BLaER1 (cell line): ENCODE measurements around the gene CYP4Z1.
"Not testable (repeated sequence)": the region's sequence is repeated elsewhere in the genome, so short reads cannot be mapped to it uniquely, and the experiment has no call there.

Experiments
- H3K27ac ChIP-seq: shearing (Covaris generic); formaldehyde crosslinking; 2 replicates; pipeline ENCODE4 v1.8.1; 2022
- H3K27me3 ChIP-seq: shearing (Covaris generic); formaldehyde crosslinking; 2 replicates; pipeline ENCODE4 v1.8.1; 2022
- H3K36me3 ChIP-seq: shearing (Covaris generic); formaldehyde crosslinking; 2 replicates; pipeline ENCODE4 v1.8.1; 2022
- H3K4me1 ChIP-seq: shearing (Covaris generic); formaldehyde crosslinking; 2 replicates; pipeline ENCODE4 v1.8.1; 2022
- H3K4me2 ChIP-seq: shearing (Covaris generic); formaldehyde crosslinking; 2 replicates; pipeline ENCODE4 v1.8.1; 2022
- H3K4me3 ChIP-seq: shearing (Covaris generic); formaldehyde crosslinking; 2 replicates; pipeline ENCODE4 v1.8.1; 2022
- H3K9ac ChIP-seq: shearing (Covaris generic); formaldehyde crosslinking; 2 replicates; pipeline ENCODE4 v1.8.1; 2022
- H3K9me3 ChIP-seq: shearing (Covaris generic); formaldehyde crosslinking; 2 replicates; pipeline ENCODE4 v1.8.1; 2022
- H4K20me1 ChIP-seq: shearing (Covaris generic); formaldehyde crosslinking; 2 replicates; pipeline ENCODE4 v1.8.1; 2022
- Cebpa-rat ChIP-seq: shearing (Covaris generic); IDR thresholded peaks from 2 replicates; pipeline ENCODE4 v1.8.1; 2022

Gene CYP4Z1, protein sequence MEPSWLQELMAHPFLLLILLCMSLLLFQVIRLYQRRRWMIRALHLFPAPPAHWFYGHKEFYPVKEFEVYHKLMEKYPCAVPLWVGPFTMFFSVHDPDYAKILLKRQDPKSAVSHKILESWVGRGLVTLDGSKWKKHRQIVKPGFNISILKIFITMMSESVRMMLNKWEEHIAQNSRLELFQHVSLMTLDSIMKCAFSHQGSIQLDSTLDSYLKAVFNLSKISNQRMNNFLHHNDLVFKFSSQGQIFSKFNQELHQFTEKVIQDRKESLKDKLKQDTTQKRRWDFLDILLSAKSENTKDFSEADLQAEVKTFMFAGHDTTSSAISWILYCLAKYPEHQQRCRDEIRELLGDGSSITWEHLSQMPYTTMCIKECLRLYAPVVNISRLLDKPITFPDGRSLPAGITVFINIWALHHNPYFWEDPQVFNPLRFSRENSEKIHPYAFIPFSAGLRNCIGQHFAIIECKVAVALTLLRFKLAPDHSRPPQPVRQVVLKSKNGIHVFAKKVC

DNA sequence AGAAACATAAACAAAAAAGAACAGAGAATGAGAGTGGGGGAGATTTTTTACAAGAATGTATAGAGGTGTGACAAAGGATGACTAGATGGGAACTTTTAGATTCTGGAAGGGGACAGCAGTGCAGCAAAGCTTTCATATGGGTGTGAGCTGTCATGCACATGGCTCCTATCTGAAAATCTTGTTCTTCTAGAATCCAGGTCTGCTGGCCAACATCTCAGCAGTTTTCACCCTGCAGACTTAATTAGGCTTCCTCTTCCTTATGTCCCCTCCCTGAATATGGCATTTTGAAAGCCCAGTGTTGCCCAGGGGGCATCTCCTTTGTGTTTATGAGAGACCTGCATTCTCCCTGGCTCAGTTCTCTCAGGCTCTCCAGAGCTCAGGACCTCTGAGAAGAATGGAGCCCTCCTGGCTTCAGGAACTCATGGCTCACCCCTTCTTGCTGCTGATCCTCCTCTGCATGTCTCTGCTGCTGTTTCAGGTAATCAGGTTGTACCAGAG, at the start of gene CYP4Z1:
Gene CYP4Z1 (plus strand): TSS at position 135 of the 498 bp plus-strand sequence. CDS start 260 bp downstream, at position 395.
- Histone ChIP-seq H3K9ac (no peak within 1 kb of the TSS), H3K4me2 (no peak within 1 kb of the TSS), H3K9me3 (no peaks in the 10 kb centered on the region), H3K27me3 (no peaks in the 10 kb centered on the region), H3K4me1 (peaks cover 9% of the 10 kb centered on the region), H3K36me3 (no peaks in the 10 kb centered on the region), H4K20me1 (no peaks in the 10 kb centered on the region), H3K4me3 (no peak within 1 kb of the TSS), H3K27ac (no peak within 1 kb of the TSS)
- TF ChIP-seq Cebpa-rat, result no peak

DNA sequence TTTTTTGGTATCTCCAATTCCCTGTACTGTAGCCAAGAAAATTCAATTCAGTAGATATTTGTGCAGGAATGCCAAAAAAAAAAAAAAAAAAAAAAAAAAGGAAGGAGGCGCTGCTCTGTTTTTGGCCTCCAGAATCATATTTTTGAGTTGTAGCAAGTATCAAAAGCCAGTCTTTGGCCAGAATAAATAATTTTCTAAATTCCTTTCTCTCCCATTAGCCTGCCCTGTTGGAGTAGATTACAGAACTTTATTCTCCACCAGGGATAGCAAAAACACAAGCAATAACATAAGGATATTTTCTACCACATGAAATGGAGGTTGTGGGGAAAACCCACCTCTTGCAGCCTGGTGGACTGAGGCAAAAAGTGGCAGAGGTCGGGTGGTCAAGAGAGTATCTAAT, 46.0 kb upstream of the CYP4Z1 start:
- Histone ChIP-seq H4K20me1 (no peaks in the 10 kb centered on the region), H3K27me3 (no peaks in the 10 kb centered on the region), H3K36me3 (no peaks in the 10 kb centered on the region), H3K4me1 (peaks cover 15% of the 10 kb centered on the region), H3K4me3 (no peak overlapping the region), H3K9ac (no peak overlapping the region), H3K4me2 (no peak overlapping the region), H3K9me3 (no peaks in the 10 kb centered on the region), H3K27ac (no peak overlapping the region)
- TF ChIP-seq Cebpa-rat, result no peak

DNA sequence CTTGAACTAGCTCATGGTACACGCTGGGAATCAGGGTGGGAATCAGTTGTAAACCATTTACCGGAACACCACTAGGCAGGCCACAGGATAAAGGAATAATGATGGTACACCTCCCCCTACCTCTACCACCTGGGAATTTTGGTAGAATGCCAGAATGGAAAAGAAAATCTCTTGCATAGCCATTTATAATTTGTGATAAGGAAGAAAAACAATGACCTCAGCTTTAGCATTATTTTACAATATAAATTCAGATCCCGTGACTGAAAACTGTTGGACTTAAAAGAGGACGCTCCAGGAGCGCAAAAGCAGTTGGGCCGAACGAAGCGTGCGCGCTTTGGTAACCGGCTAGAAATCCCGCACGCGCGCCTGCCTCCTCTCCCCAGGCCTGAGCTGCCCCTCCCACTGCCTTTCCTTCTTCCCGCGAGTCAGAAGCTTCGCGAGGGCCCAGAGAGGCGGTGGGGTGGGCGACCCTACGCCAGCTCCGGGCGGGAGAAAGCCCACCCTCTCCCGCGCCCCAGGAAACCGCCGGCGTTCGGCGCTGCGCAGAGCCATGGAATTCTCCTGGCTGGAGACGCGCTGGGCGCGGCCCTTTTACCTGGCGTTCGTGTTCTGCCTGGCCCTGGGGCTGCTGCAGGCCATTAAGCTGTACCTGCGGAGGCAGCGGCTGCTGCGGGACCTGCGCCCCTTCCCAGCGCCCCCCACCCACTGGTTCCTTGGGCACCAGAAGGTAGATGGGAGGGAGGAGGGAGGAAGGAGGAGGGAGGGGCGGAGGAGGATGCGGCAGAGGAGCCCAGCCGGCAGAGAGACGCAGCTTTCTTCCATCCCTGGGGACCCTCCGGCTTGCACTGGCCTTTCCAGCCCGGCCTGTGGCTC, 43.5 kb upstream of the CYP4Z1 start, which contains the start of gene CYP4X1:
Gene CYP4X1 (plus strand): TSS at position 402 of the 873 bp plus-strand sequence. CDS start 149 bp downstream, at position 551.
- Histone ChIP-seq H3K4me3 (no peak within 1 kb of the TSS), H3K4me2 (peak within 1 kb of the TSS; percentile 50), H3K9ac (no peak within 1 kb of the TSS), H3K4me1 (peaks cover 15% of the 10 kb centered on the region), H3K27ac (no peak within 1 kb of the TSS), H3K27me3 (no peaks in the 10 kb centered on the region), H3K9me3 (no peaks in the 10 kb centered on the region), H4K20me1 (no peaks in the 10 kb centered on the region), H3K36me3 (no peaks in the 10 kb centered on the region)
- no peak for TF ChIP-seq Cebpa-rat

DNA sequence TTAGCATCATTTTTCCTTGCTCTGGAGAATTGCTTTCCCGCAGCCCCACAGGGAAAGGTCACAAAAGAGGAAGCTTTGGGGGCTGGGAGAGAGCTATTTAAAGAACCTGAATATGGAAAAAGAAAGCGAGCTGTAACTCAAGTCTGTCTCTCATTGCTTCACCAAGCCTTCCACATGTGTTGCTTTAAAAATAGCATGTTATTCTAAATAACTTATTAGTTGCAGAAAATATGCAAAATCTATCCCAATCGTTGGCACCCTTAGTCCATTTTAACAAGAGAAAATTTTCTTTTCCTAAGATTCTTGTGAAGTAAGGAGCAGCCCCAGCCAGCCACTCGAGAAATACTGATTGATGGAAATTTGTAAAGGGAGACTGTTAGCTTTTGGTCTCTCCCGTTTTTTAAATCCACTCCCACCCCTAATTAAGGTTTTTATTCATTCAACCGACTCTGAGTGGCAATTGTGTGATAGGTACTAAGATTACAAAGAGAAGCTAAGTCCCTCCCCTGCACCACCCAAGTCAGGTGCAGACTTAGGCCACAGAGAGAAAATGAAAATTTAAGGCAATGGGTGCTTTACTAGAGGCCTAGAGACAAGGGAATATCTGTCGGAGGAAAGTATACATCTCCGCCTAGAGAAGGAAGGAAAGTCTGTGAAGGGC, 42.8 kb upstream of the CYP4Z1 start:
- H4K20me1 ChIP-seq, result no peaks in the 10 kb centered on the region
- no peak overlapping the region for H3K9ac ChIP-seq
- H3K36me3 ChIP-seq, result no peaks in the 10 kb centered on the region
- H3K4me1 ChIP-seq, result peaks cover 19% of the 10 kb centered on the region
- no peak for TF ChIP-seq Cebpa-rat
- H3K9me3 ChIP-seq, result no peaks in the 10 kb centered on the region
- no peak overlapping the region for H3K27ac ChIP-seq
- peak overlapping the region; percentile 50 for H3K4me2 ChIP-seq
- H3K4me3 ChIP-seq, result no peak overlapping the region
- no peaks in the 10 kb centered on the region for H3K27me3 ChIP-seq

DNA sequence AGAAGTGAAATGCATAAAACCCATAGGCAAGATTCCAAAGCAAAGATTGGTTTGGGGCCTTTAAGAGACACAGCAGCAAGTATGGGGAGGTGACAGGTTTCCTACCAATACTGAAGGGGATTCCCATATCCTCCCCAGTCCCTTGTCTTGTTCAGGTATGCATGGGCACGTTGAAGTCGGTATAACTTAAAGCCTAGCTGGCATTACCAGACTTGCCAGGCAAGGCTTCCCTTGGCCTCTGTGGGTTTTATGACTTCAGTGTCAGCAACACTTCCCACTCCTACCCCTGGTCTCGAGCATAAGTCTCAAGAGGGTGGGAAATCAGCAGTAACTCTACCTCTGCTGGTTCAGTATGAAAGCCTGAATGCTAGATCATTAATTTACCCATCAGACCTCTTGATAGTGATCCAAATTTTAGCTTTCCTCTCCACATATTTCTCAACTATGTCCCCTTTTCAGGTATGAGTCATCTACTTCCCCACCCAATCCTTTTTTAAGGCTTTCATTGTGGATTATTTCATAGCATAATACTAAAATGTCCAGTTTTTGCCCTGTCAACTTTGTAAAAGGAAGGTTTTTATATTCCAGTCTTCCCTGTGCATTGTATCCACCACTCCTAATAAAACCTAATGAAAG, 36.7 kb upstream of the CYP4Z1 start:
- Histone ChIP-seq H3K4me2 (peak overlapping the region; percentile 60), H3K9ac (no peak overlapping the region), H3K27me3 (no peaks in the 10 kb centered on the region), H3K27ac (no peak overlapping the region), H3K36me3 (no peaks in the 10 kb centered on the region), H4K20me1 (no peaks in the 10 kb centered on the region), H3K4me3 (no peak overlapping the region), H3K4me1 (peaks cover 27% of the 10 kb centered on the region), H3K9me3 (no peaks in the 10 kb centered on the region)
- TF ChIP-seq Cebpa-rat, result no peak

DNA sequence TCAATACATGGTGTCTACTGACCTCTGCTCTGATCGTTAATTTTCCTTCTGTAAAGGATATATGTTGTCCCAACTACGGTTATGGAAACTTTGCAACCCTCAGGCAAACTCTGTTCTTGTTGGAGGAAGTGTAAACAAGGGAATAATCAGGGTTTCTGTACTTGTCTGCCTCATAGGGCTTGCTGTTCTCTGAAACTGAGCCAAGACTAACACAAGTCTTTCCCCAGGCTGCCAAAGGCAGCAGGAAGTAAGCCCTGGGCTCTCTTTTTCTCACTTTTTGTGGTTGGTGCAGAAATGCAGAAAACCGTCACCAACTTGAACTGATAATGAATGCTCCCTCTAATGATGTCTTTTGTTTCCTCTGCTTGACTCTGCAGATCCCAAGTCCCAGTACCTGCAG, 36.0 kb upstream of the CYP4Z1 start:
- Histone ChIP-seq H3K27me3 (no peaks in the 10 kb centered on the region), H4K20me1 (no peaks in the 10 kb centered on the region), H3K4me1 (peaks cover 27% of the 10 kb centered on the region), H3K9me3 (no peaks in the 10 kb centered on the region), H3K4me2 (peak overlapping the region; percentile 4; the same call in 1 of the 2 replicates), H3K36me3 (no peaks in the 10 kb centered on the region), H3K4me3 (no peak overlapping the region), H3K9ac (no peak overlapping the region), H3K27ac (no peak overlapping the region)
- no peak for TF ChIP-seq Cebpa-rat

DNA sequence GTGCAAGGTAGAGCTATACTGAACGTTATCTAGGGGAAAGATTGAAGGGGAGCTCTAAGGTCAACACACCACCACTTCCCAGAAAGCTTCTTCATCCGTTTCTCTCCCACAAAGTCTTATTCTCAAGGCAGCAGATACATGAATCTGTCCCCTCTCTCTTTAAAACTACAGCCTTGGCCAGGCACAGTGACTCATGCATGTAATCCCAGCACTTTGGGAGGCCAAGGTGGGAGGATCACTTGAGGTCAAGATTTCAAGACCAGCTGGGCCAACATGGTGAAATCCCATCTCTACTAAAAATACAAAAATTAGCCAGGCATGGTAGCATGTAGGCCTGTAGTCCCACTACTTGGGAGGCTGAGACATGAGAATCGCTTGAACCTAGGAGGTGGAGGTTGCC, 35.4 kb upstream of the CYP4Z1 start:
- no peak overlapping the region for H3K27ac ChIP-seq
- H3K9me3 ChIP-seq, result no peaks in the 10 kb centered on the region
- H3K4me1 ChIP-seq, result peaks cover 27% of the 10 kb centered on the region
- H4K20me1 ChIP-seq, result no peaks in the 10 kb centered on the region
- no peak overlapping the region for H3K4me3 ChIP-seq
- H3K36me3 ChIP-seq, result no peaks in the 10 kb centered on the region
- H3K27me3 ChIP-seq, result no peaks in the 10 kb centered on the region
- H3K4me2 ChIP-seq, result peak overlapping the region; percentile 4; the same call in 1 of the 2 replicates
- no peak for TF ChIP-seq Cebpa-rat
- no peak overlapping the region for H3K9ac ChIP-seq

DNA sequence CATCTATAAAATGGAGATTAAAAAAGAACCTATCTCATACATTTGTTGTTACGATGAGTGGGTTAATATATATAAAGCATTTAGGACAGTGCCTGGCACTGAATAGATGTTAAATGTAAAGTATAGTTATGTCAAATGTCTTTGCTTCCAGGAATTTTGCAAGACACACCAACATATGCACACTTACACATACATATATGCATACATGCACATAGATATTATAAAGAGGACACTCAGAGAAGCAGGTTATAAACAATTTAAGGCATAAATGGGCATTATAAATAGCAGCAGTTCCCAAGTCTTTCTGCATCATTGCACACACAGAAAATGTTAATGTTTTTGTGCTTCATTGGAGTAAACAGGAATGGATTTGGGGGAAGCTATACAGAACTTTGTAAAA, 30.3 kb upstream of the CYP4Z1 start:
- Histone ChIP-seq H3K27ac (no peak overlapping the region), H3K9ac (no peak overlapping the region), H4K20me1 (no peaks in the 10 kb centered on the region), H3K27me3 (no peaks in the 10 kb centered on the region), H3K9me3 (no peaks in the 10 kb centered on the region), H3K4me2 (no peak overlapping the region), H3K36me3 (no peaks in the 10 kb centered on the region), H3K4me3 (no peak overlapping the region), H3K4me1 (no peaks in the 10 kb centered on the region)
- TF ChIP-seq Cebpa-rat, result no peak

DNA sequence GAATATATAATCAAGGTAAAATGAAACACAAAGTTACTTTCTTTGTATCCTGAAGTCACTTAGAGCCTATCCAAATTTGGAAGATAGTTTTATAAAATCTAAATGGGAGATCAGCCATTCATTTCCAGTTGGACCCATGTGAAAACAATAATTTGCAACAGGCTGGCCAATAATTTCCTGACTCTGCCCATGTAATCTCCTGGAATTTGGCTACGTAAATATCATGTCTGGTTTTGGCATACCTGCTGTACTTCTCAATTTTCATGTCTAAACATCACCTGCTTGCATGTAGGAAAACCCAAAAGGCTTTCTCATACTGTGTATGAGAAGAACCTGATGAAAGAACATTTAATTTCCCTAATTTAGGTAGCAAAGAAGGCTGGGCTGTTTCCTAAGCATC, 7.7 kb upstream of the CYP4Z1 start:
- no peak overlapping the region for H3K4me3 ChIP-seq
- no peaks in the 10 kb centered on the region for H3K36me3 ChIP-seq
- no peak overlapping the region for H3K27ac ChIP-seq
- no peaks in the 10 kb centered on the region for H3K27me3 ChIP-seq
- H3K4me2 ChIP-seq, result no peak overlapping the region
- no peaks in the 10 kb centered on the region for H4K20me1 ChIP-seq
- TF ChIP-seq Cebpa-rat, result no peak
- H3K4me1 ChIP-seq, result peaks cover 30% of the 10 kb centered on the region
- H3K9ac ChIP-seq, result no peak overlapping the region
- H3K9me3 ChIP-seq, result no peaks in the 10 kb centered on the region

DNA sequence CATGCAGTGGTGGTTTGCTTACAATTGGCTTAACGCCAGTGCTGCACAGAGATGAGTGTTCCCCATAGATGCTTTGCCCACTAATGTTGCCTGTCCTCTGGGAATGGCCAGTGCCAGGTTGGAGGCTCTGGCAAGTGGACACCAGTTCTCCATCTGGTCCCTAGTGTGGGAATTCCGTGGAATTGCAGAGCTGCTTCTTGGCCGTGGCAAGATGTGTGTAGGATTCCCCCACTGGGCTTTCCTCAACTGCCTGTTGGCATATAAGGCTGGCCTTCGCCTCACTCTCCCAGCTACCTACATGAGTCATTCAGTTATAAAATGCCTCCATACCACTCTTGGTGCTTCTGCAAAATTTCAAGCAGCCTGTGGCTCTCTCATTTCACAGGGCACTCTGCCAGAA, 2.0 kb downstream of the CYP4Z1 start:
- not testable (repeated sequence) for H3K9me3 ChIP-seq, H4K20me1 ChIP-seq, H3K9ac ChIP-seq, H3K27ac ChIP-seq, H3K4me2 ChIP-seq, H3K36me3 ChIP-seq, H3K4me1 ChIP-seq, H3K27me3 ChIP-seq, H3K4me3 ChIP-seq

DNA sequence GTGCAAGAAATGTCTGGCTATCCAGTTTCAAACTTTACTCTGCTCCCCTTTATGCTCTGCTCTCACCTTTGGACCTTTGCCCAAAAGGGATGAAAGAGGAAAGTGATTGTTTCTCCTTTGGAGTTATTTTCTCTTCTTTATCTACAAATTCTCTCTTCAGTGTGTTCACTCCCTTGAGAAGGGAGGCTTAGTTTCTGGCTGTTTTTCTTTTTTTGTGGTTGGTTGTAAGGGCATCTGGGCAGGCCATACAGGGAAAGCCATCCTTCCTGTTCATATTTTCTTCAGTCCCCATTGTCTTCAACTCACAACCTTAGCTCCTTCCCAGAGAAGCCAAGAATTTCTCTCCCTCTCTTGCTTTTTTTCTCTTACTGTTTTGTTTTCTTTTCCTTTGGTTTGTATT, 2.5 kb downstream of the CYP4Z1 start:
- not testable (repeated sequence) for H3K9me3 ChIP-seq, H3K4me3 ChIP-seq, H3K9ac ChIP-seq, H4K20me1 ChIP-seq, H3K27ac ChIP-seq, H3K4me2 ChIP-seq, H3K36me3 ChIP-seq, H3K4me1 ChIP-seq, H3K27me3 ChIP-seq

DNA sequence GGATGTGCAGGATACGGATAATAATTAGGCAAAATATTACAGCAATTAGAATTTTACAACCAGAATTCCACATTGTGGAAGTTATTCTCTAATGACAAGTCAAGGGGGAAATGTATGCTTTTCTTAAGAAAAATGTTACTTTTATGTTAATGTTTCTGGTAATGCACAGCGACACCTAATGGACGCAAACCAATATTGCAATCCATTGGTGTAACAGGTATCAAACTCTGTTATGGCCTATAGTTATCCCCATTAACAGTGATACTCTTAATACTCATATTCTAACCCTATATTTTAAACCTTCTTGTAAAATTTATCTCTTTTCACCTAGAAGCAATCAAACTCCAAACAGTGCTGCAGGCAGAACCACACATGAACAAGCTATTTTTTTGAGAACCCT, 22.3 kb downstream of the CYP4Z1 start:
- H3K4me2 ChIP-seq, H4K20me1 ChIP-seq, H3K36me3 ChIP-seq, H3K9ac ChIP-seq, H3K27me3 ChIP-seq, H3K27ac ChIP-seq, H3K9me3 ChIP-seq, H3K4me1 ChIP-seq, H3K4me3 ChIP-seq: not testable (repeated sequence)

DNA sequence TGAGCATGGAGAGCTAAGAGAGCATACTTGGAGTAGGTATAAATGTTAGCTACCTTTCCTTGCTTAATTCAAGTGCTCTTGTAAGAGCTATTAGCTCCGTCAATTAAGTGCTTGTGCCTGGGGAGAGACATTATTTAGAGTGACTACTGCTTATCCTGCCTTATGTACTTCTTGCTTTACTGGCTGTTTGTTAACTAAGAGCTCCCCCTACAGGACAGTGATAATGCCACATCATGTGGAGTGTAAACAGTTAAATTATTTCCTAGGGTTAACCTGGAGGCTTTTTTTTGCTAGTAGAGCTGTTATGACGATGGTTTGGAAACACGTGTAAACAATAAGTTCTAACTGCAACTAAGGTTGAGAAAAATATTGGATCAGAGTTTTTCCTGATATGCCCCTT, 24.4 kb downstream of the CYP4Z1 start:
- not testable (repeated sequence) for H4K20me1 ChIP-seq, H3K4me2 ChIP-seq, H3K9me3 ChIP-seq, H3K9ac ChIP-seq, H3K27ac ChIP-seq, H3K36me3 ChIP-seq, H3K4me3 ChIP-seq, H3K27me3 ChIP-seq, H3K4me1 ChIP-seq
